Measurements from ENCODE around the gene SLC25A22. TPM values are rescaled to one million over a fixed set of nuclear protein-coding genes. Genes with fewer than 3 reads are reported as not detected.

Gene SLC25A22
- total and polyA plus RNA-seq, 4 donors: 3.2 to 12.9 (median 7.9) TPM

- H3K27ac ChIP-seq (ENCODE audit: low read depth in 1 of 2, low read length in 2 of 2): no peak overlapping the region
- no peaks in the 10 kb centered on the region for H3K9me3 ChIP-seq (ENCODE audit: control insufficient read depth, low read length)
- no peaks in the 10 kb centered on the region for H3K36me3 ChIP-seq (ENCODE audit: control insufficient read depth in 1 of 2, insufficient read depth in 2 of 2, low read length in 1 of 2)
- DNase-seq: peak; percentile 47 to 69
- H3K27me3 ChIP-seq (ENCODE audit: control insufficient read depth in 1 of 2, insufficient read depth in 2 of 2, low read length in 1 of 2): no peaks in the 10 kb centered on the region
- WGBS, 2 donors: 90 to 91% methylated on average over 9 of the region's 9 CpGs
- intact Hi-C loops (cut with DNase I): loop anchor here in 1 of 2 donors (10.0 kb wide), 1 partner anchor 219 kb away; no protein-coding TSS in a partner anchor
- no peak overlapping the region for H3K4me3 ChIP-seq (ENCODE audit: low read length in 2 of 2)
- H3K4me1 ChIP-seq (ENCODE audit: control insufficient read depth in 1 of 2, insufficient read depth in 2 of 2, low read length in 2 of 2): no peaks in the 10 kb centered on the region
- no peak for ATAC-seq (ENCODE audit: low FRiP score)
Measured at GRCh38 chr11:773830-774229, 24.3 kb downstream of the SLC25A22 start.

DNA sequence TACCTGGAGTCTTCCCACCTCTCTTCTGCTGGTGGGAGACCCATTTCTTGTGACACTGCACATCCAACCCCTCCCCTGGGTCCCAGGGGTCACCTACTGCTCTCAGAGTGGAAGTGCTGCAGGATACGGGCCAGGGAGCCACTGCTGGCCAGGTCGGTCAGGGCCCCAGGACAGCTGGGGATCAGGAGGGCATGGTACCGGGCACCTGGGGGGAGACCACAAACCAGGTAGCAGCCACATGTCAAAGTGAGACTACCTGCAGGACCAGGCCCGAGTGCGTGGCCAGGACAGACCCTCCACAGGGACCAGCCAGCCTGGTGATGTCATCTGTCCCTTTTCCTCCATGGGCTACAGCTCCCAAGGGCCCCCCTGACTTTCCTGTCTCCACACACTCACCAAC lies 24.7 kb downstream of the SLC25A22 start:
- no peaks in the 10 kb centered on the region for H3K9me3 ChIP-seq (ENCODE audit: control insufficient read depth, low read length)
- H3K27me3 ChIP-seq (ENCODE audit: control insufficient read depth in 1 of 2, insufficient read depth in 2 of 2, low read length in 1 of 2): no peaks in the 10 kb centered on the region
- no peaks in the 10 kb centered on the region for H3K36me3 ChIP-seq (ENCODE audit: control insufficient read depth in 1 of 2, insufficient read depth in 2 of 2, low read length in 1 of 2)
- H3K27ac ChIP-seq (ENCODE audit: low read depth in 1 of 2, low read length in 2 of 2): no peak overlapping the region
- WGBS, 2 donors: 86 to 91% methylated on average over 5 of the region's 5 CpGs
- intact Hi-C loops (cut with DNase I): loop anchor here in 1 of 2 donors (10.0 kb wide), 1 partner anchor 219 kb away; no protein-coding TSS in a partner anchor
- ATAC-seq (ENCODE audit: low FRiP score): no peak
- DNase-seq: peak; percentile 38 to 66
- no peaks in the 10 kb centered on the region for H3K4me1 ChIP-seq (ENCODE audit: control insufficient read depth in 1 of 2, insufficient read depth in 2 of 2, low read length in 2 of 2)
- no peak overlapping the region for H3K4me3 ChIP-seq (ENCODE audit: low read length in 2 of 2)

- no peak overlapping the region for H3K27ac ChIP-seq (ENCODE audit: low read depth in 1 of 2, low read length in 2 of 2)
- ATAC-seq (ENCODE audit: low FRiP score) (no peak), DNase-seq (peak; percentile 44 to 75)
- no peaks in the 10 kb centered on the region for H3K27me3 ChIP-seq (ENCODE audit: control insufficient read depth in 1 of 2, insufficient read depth in 2 of 2, low read length in 1 of 2)
- no peaks in the 10 kb centered on the region for H3K36me3 ChIP-seq (ENCODE audit: control insufficient read depth in 1 of 2, insufficient read depth in 2 of 2, low read length in 1 of 2)
- intact Hi-C loops (cut with DNase I): loop anchor here in 1 of 2 donors (10.0 kb wide), 1 partner anchor 218 kb away; no protein-coding TSS in a partner anchor
- no peaks in the 10 kb centered on the region for H3K9me3 ChIP-seq (ENCODE audit: control insufficient read depth, low read length)
- no peak overlapping the region for H3K4me3 ChIP-seq (ENCODE audit: low read length in 2 of 2)
- H3K4me1 ChIP-seq (ENCODE audit: control insufficient read depth in 1 of 2, insufficient read depth in 2 of 2, low read length in 2 of 2): no peaks in the 10 kb centered on the region
- WGBS, 2 donors: 71 to 72% methylated on average over 34 of the region's 34 CpGs
Measured at GRCh38 chr11:772429-773390, 25.4 kb downstream of the SLC25A22 start.

GRCh38 chr11:771617-772204 lies 26.4 kb downstream of the SLC25A22 start:
- no peak overlapping the region for H3K4me3 ChIP-seq (ENCODE audit: low read length in 2 of 2)
- ATAC-seq (ENCODE audit: low FRiP score) (no peak), DNase-seq (peak in 1 of 2 donors; percentile 46)
- H3K27me3 ChIP-seq (ENCODE audit: control insufficient read depth in 1 of 2, insufficient read depth in 2 of 2, low read length in 1 of 2): no peaks in the 10 kb centered on the region
- intact Hi-C loops (cut with DNase I): loop anchor here in 1 of 2 donors (10.0 kb wide), 1 partner anchor 217 kb away; no protein-coding TSS in a partner anchor
- WGBS, 2 donors: 79 to 80% methylated on average over 15 of the region's 15 CpGs
- no peaks in the 10 kb centered on the region for H3K36me3 ChIP-seq (ENCODE audit: control insufficient read depth in 1 of 2, insufficient read depth in 2 of 2, low read length in 1 of 2)
- no peaks in the 10 kb centered on the region for H3K4me1 ChIP-seq (ENCODE audit: control insufficient read depth in 1 of 2, insufficient read depth in 2 of 2, low read length in 2 of 2)
- H3K27ac ChIP-seq (ENCODE audit: low read depth in 1 of 2, low read length in 2 of 2): no peak overlapping the region
- no peaks in the 10 kb centered on the region for H3K9me3 ChIP-seq (ENCODE audit: control insufficient read depth, low read length)

GRCh38 chr11:770642-771616 lies 27.2 kb downstream of the SLC25A22 start:
- peak; percentile 45 to 74 for DNase-seq
- ATAC-seq (ENCODE audit: low FRiP score): no peak
- WGBS, 2 donors: 88 to 89% methylated on average over 32 of the region's 32 CpGs
- Histone ChIP-seq H3K27ac (ENCODE audit: low read depth in 1 of 2, low read length in 2 of 2) (no peak overlapping the region), H3K4me1 (ENCODE audit: control insufficient read depth in 1 of 2, insufficient read depth in 2 of 2, low read length in 2 of 2) (no peaks in the 10 kb centered on the region), H3K27me3 (ENCODE audit: control insufficient read depth in 1 of 2, insufficient read depth in 2 of 2, low read length in 1 of 2) (no peaks in the 10 kb centered on the region), H3K4me3 (ENCODE audit: low read length in 2 of 2) (no peak overlapping the region), H3K9me3 (ENCODE audit: control insufficient read depth, low read length) (no peaks in the 10 kb centered on the region), H3K36me3 (ENCODE audit: control insufficient read depth in 1 of 2, insufficient read depth in 2 of 2, low read length in 1 of 2) (peaks cover 0 to 1% of the 10 kb centered on the region in 2 donors)
- intact Hi-C loops (cut with DNase I): loop anchor here in 1 of 2 donors (10.0 kb wide), 1 partner anchor 216 kb away; no protein-coding TSS in a partner anchor

GRCh38 chr11:769887-770641 lies 28.0 kb downstream of the SLC25A22 start:
- 86 to 90% methylated on average over 23 of the region's 23 CpGs for WGBS, 2 donors
- no peak for ATAC-seq (ENCODE audit: low FRiP score)
- peaks cover 0 to 1% of the 10 kb centered on the region in 2 donors for H3K36me3 ChIP-seq (ENCODE audit: control insufficient read depth in 1 of 2, insufficient read depth in 2 of 2, low read length in 1 of 2)
- DNase-seq: peak in 1 of 2 donors; percentile 39
- no peak overlapping the region for H3K27ac ChIP-seq (ENCODE audit: low read depth in 1 of 2, low read length in 2 of 2)
- H3K4me1 ChIP-seq (ENCODE audit: control insufficient read depth in 1 of 2, insufficient read depth in 2 of 2, low read length in 2 of 2): no peaks in the 10 kb centered on the region
- no peaks in the 10 kb centered on the region for H3K9me3 ChIP-seq (ENCODE audit: control insufficient read depth, low read length)
- H3K27me3 ChIP-seq (ENCODE audit: control insufficient read depth in 1 of 2, insufficient read depth in 2 of 2, low read length in 1 of 2): no peaks in the 10 kb centered on the region
- H3K4me3 ChIP-seq (ENCODE audit: low read length in 2 of 2): no peak overlapping the region
- intact Hi-C loops (cut with DNase I): loop anchor here in 1 of 2 donors (10.0 kb wide), 1 partner anchor 215 kb away; no protein-coding TSS in a partner anchor

DNA sequence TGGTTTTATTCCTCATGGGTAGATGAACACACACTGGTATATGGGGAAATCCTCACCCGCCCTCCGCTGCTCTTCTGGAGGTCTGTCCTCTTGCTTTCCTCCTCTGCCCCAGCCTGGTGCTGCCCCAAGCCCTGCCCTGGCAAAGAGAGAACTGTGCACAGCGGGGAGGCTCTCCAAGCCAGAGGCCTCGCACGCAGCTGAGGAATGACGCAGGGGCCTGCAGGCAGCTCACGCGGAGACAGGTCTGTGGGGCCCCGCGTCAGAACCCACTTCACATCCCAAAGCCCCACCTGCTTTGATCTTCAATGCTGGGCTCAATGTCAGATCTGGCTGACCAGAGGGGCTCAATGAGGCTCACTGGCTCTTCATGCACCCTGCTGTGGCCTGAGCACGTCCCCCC lies 30.8 kb downstream of the SLC25A22 start:
- peaks cover 0 to 3% of the 10 kb centered on the region in 2 donors for H3K36me3 ChIP-seq (ENCODE audit: control insufficient read depth in 1 of 2, insufficient read depth in 2 of 2, low read length in 1 of 2)
- WGBS, 2 donors: 90 to 93% methylated on average over 11 of the region's 11 CpGs

More for the DNA sequence above, 30.8 kb downstream of the SLC25A22 start:
- Histone ChIP-seq H3K9me3 (ENCODE audit: control insufficient read depth, low read length) (no peaks in the 10 kb centered on the region), H3K4me3 (ENCODE audit: low read length in 2 of 2) (no peak overlapping the region), H3K27ac (ENCODE audit: low read depth in 1 of 2, low read length in 2 of 2) (no peak overlapping the region), H3K4me1 (ENCODE audit: control insufficient read depth in 1 of 2, insufficient read depth in 2 of 2, low read length in 2 of 2) (no peaks in the 10 kb centered on the region), H3K27me3 (ENCODE audit: control insufficient read depth in 1 of 2, insufficient read depth in 2 of 2, low read length in 1 of 2) (no peaks in the 10 kb centered on the region)
- no peak for DNase-seq
- intact Hi-C loops (cut with DNase I): no loop called here
- ATAC-seq (ENCODE audit: low FRiP score): no peak

Data from aorta (tissue), 5 donors.